ENCODE results near the gene KIF19. TPM values are rescaled to one million over a fixed set of nuclear protein-coding genes. Genes with fewer than 3 reads are reported as not detected.
A peak's percentile ranks its signal among the peaks of the same experiment; 100 is the strongest.

The KIF19 gene
- total and polyA plus RNA-seq, 11 donors, result 0.12 to 3.0 (median 0.19) TPM; not detected in 2

DNA sequence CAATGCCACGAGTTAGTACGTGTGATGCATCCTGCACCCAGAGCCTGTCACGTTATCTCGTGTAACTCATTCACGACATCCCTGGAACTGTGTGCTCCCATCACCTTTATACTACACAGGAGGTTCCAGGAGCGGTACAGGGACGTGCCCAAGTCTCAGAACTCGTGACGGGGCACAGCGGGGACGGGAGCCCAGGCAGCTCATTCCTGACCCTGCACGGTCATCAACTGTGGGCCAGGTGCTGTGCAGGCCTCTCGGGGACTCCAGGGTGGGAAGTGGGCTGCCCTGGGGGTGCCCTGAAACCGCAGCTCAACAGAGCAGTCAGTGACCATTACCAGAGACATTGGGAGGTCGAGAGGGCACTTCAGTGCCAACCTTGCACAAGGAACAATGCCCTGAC lies 11.1 kb upstream of the KIF19 start:
- intact Hi-C loops (cut with DNase I), result loop anchor here in 1 of 10 donors (5.0 kb wide), 1 partner anchor 37 kb away; no protein-coding TSS in a partner anchor

DNA sequence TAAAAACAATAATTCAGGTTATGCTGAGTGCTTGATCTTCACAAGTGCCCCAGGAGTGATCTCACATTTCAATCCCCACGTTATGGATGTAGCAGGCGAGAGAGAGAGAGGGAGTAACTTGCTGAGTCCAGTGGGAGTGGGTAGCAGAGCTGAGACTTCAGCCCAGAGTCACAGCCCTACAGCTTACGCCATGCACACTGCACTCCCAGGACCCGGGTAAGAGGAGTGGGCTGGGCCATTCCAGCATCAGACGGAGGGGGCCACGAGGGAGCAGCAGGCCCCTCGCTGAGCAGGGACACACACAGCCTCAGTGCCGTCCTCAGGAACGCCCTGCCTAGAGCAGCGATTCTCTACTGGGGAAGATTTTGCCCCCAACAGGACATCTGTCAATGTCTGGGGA lies 9.8 kb upstream of the KIF19 start:
- 59 to 67% (median 63%) methylated on average over 10 of the region's 10 CpGs for WGBS, 4 donors
- no peaks in the 10 kb centered on the region for H3K36me3 ChIP-seq
- no peak overlapping the region for H3K4me3 ChIP-seq
- H3K4me1 ChIP-seq, result no peaks in the 10 kb centered on the region
- no peak overlapping the region for H3K27ac ChIP-seq
- no peaks in the 10 kb centered on the region for H3K27me3 ChIP-seq
- TF ChIP-seq CTCF (IDR thresholded peaks at IDR 0.05) (no peak), POLR2A (IDR thresholded peaks at IDR 0.05) (no peak)
- intact Hi-C loops (cut with DNase I), result no loop called here
- ATAC-seq (no peak), DNase-seq (no peak)
- peaks cover 0 to 10% (median 0%) of the 10 kb centered on the region in 12 donors for H3K9me3 ChIP-seq

More for the DNA sequence above, 11.1 kb upstream of the KIF19 start:
- TF ChIP-seq POLR2A (IDR thresholded peaks at IDR 0.05), result no peak
- Histone ChIP-seq H3K4me3 (no peak overlapping the region), H3K9me3 (peaks cover 0 to 10% (median 0%) of the 10 kb centered on the region in 12 donors), H3K4me1 (no peaks in the 10 kb centered on the region), H3K36me3 (no peaks in the 10 kb centered on the region), H3K27me3 (no peaks in the 10 kb centered on the region), H3K27ac (no peak overlapping the region)
- DNase-seq (no peak), ATAC-seq (no peak)
- 87 to 93% (median 91%) methylated on average over 7 to 15 of the region's 15 CpGs for WGBS, 4 donors

DNA sequence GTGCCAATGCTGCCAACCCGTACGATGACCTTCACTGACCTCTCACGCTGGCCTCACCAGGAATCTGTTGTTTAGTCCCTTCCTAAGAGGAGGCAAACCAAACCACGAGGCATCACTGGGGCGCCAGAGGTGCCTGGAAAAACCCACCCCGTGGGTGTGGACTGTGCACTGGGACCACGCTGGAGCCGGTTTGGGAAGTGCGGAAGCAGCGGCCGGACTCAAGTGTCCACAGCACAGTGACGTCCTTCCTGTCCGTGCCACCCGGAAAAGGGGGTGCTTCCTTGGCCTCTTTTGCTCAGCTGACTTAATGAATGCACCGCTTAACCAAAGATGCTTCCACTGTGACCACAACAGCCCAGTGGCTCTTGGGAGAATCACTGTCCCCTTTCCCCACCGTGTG lies 9.0 kb upstream of the KIF19 start:
- H3K27me3 ChIP-seq, result no peaks in the 10 kb centered on the region
- intact Hi-C loops (cut with DNase I), result no loop called here
- WGBS, 4 donors, result 65 to 86% (median 69%) methylated on average over 15 to 16 of the region's 16 CpGs
- H3K36me3 ChIP-seq, result no peaks in the 10 kb centered on the region
- H3K4me1 ChIP-seq, result no peaks in the 10 kb centered on the region
- no peak overlapping the region for H3K27ac ChIP-seq
- H3K9me3 ChIP-seq, result peaks cover 0 to 7% (median 0%) of the 10 kb centered on the region in 12 donors
- H3K4me3 ChIP-seq, result no peak overlapping the region
- no peak for TF ChIP-seq POLR2A (IDR thresholded peaks at IDR 0.05)
- TF ChIP-seq CTCF (IDR thresholded peaks at IDR 0.05), result no peak
- DNase-seq, result no peak
- peak in 1 of 4 donors; percentile 89 for ATAC-seq

- H3K36me3 ChIP-seq, result no peaks in the 10 kb centered on the region
- TF ChIP-seq CTCF (IDR thresholded peaks at IDR 0.05), result no peak
- TF ChIP-seq POLR2A (IDR thresholded peaks at IDR 0.05), result no peak
- ATAC-seq (no peak), DNase-seq (no peak)
- H3K4me1 ChIP-seq, result no peaks in the 10 kb centered on the region
- intact Hi-C loops (cut with DNase I), result no loop called here
- H3K27me3 ChIP-seq, result no peaks in the 10 kb centered on the region
- H3K27ac ChIP-seq, result no peak overlapping the region
- H3K9me3 ChIP-seq, result no peaks in the 10 kb centered on the region
- 83 to 94% (median 86%) methylated on average over 10 of the region's 10 CpGs for WGBS, 4 donors
- no peak overlapping the region for H3K4me3 ChIP-seq
Measured at GRCh38 chr17:74318391-74318790, 7.6 kb upstream of the KIF19 start.

DNA sequence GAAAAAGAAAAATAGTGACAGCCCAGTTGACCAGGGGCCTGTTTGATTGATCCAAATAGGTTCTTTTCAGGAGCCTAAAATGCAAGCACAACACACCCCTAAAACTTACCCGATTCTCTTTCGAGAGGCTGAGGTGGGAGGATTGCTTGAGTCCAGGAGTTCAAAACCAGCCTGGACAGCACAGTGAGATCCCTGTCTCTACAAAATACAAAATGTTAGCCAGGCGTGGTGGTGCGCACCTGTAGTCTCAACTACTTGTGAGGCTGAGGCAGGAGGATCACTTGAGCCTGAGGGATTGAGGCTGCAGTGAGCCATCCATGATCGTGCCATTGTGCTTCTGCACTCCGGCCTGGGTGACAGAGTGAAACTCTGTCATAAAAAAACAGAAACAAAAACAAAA lies 1.5 kb upstream of the KIF19 start:
- H3K4me3 ChIP-seq, result no peak overlapping the region
- no peak for ATAC-seq
- peak overlapping the region in 2 of 12 donors; percentile 39 to 46 for H3K27ac ChIP-seq
- no peaks in the 10 kb centered on the region for H3K36me3 ChIP-seq
- intact Hi-C loops (cut with DNase I), result no loop called here
- 88 to 96% (median 92%) methylated on average over 6 of the region's 6 CpGs for WGBS, 4 donors
- H3K4me1 ChIP-seq, result peaks cover 7 to 30% (median 15%) of the 10 kb centered on the region in 12 donors
- H3K9me3 ChIP-seq, result no peaks in the 10 kb centered on the region
- no peak for TF ChIP-seq CTCF (IDR thresholded peaks at IDR 0.05)
- TF ChIP-seq POLR2A (IDR thresholded peaks at IDR 0.05), result no peak
- no peak for DNase-seq
- peaks cover 0 to 18% (median 0%) of the 10 kb centered on the region in 9 donors for H3K27me3 ChIP-seq

Measured in heart left ventricle (tissue), 16 donors.